Measurements from ENCODE around the gene NR2F1-AS1. TPM values are rescaled to one million over a fixed set of nuclear protein-coding genes. Genes with fewer than 3 reads are reported as not detected.
A peak's percentile ranks its signal among the peaks of the same experiment; 100 is the strongest.

Gene NR2F1-AS1
- polyA plus RNA-seq (2013, experiment 1 of 2) = 3.7 TPM
- 8.7 TPM for polyA plus RNA-seq (2013, experiment 2 of 2)

- under 1% methylated on average over 37 of the region's 41 CpGs for WGBS
- Histone ChIP-seq H3K27me3 (ENCODE audit: insufficient read depth, low read length) (peaks cover 95% of the 10 kb centered on the region), H3K4me1 (ENCODE audit: insufficient read depth, low read length) (peaks cover 34% of the 10 kb centered on the region), H3K36me3 (ENCODE audit: insufficient read depth, low read length) (no peaks in the 10 kb centered on the region), H3K9me3 (ENCODE audit: insufficient read depth, low read depth, low read length) (no peaks in the 10 kb centered on the region), H3K27ac (ENCODE audit: low read depth, low read length) (no peak within 1 kb of the TSS), H3K9ac (ENCODE audit: low read depth, low read length) (peak within 1 kb of the TSS; percentile 5; the same call in 1 of the 2 replicates), H3K4me3 (ENCODE audit: low read length) (peak within 1 kb of the TSS; percentile 48)
These were observed at the start of gene NR2F1-AS1 for GRCh38 chr5:93580927-93581445. Gene NR2F1-AS1 (minus strand): TSS chr5:93581219.

DNA sequence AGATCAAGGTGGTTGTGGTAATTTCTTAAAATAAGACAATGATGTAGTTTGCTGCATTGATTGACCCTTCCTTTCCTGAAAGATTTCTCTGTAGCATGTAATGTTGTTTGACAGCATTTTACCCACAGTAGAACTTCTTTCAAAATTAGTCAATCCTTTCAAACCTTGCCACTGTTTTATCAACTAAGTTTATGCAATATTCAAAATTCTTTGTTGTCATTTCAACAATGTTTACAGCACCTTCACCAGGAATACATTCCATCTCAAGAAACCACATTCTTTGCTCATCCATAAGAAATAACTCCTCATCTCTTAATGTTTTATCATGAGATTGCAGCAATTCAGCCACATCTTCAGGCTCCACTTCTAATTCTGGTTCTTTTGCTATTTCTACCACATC is 45.8 kb upstream of the NR2F1-AS1 start:
- H3K4me3 ChIP-seq (ENCODE audit: low read length) = no peak overlapping the region
- no peak overlapping the region for H3K27ac ChIP-seq (ENCODE audit: low read depth, low read length)
- peaks cover 38% of the 10 kb centered on the region for H3K27me3 ChIP-seq (ENCODE audit: insufficient read depth, low read length)
- H3K36me3 ChIP-seq (ENCODE audit: insufficient read depth, low read length) = no peaks in the 10 kb centered on the region
- H3K9me3 ChIP-seq (ENCODE audit: insufficient read depth, low read depth, low read length) = no peaks in the 10 kb centered on the region
- H3K4me1 ChIP-seq (ENCODE audit: insufficient read depth, low read length) = no peaks in the 10 kb centered on the region
- H3K9ac ChIP-seq (ENCODE audit: low read depth, low read length) = no peak overlapping the region

DNA sequence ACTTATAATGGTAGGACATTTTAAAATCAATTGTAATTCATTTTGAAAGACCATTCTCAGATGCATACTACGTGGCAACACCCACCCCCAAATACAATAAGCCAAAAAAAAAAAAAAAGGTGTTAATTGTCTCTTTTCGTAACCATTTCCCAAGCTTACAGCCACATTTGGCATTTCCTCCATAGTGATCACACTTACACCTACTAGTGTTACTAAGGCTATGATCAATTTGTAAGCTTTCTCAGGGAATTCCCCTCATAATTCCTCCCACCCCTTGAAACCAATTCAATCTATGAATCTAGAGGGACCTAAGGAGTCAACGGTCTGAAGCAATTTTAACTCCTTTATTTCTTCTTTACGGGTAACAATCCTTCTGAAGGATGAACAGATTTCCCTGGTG is 42.1 kb upstream of the NR2F1-AS1 start:
- peaks cover 21% of the 10 kb centered on the region for H3K4me1 ChIP-seq (ENCODE audit: insufficient read depth, low read length)
- H3K4me3 ChIP-seq (ENCODE audit: low read length) = no peak overlapping the region
- WGBS = 52% methylated on average over 4 of the region's 4 CpGs
- no peaks in the 10 kb centered on the region for H3K36me3 ChIP-seq (ENCODE audit: insufficient read depth, low read length)
- H3K27me3 ChIP-seq (ENCODE audit: insufficient read depth, low read length) = peaks cover 73% of the 10 kb centered on the region
- H3K27ac ChIP-seq (ENCODE audit: low read depth, low read length) = no peak overlapping the region
- H3K9me3 ChIP-seq (ENCODE audit: insufficient read depth, low read depth, low read length) = no peaks in the 10 kb centered on the region
- no peak overlapping the region for H3K9ac ChIP-seq (ENCODE audit: low read depth, low read length)

GRCh38 chr5:93622240-93622885 is 41.3 kb upstream of the NR2F1-AS1 start:
- Histone ChIP-seq H3K9me3 (ENCODE audit: insufficient read depth, low read depth, low read length) (no peaks in the 10 kb centered on the region), H3K4me1 (ENCODE audit: insufficient read depth, low read length) (peaks cover 24% of the 10 kb centered on the region), H3K27me3 (ENCODE audit: insufficient read depth, low read length) (peaks cover 81% of the 10 kb centered on the region), H3K36me3 (ENCODE audit: insufficient read depth, low read length) (no peaks in the 10 kb centered on the region), H3K9ac (ENCODE audit: low read depth, low read length) (no peak overlapping the region), H3K4me3 (ENCODE audit: low read length) (no peak overlapping the region), H3K27ac (ENCODE audit: low read depth, low read length) (no peak overlapping the region)
- WGBS = 46% methylated on average over 4 of the region's 4 CpGs

DNA sequence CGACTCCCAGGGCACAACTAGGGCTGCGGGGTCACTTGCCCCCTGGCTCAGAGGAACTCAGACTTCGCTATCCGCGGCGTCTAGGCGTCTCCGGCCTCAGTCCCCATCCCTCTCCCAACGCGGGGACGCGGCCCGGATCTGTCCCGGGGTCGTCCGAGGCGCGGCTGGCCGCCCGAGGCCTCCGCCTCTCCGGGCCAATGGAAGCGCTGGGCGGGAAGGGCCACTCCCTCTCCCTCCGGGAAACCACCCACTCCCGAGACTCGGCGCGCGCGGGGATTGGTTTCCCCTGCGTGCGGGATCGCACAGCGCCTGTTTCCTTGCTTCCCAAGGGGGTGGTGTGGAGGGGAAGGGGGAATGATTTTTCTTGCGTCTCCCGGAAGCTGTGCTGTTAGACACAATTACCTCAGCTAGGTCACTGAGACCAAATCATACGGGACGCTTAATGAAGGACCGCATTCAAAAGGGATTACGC is 40.3 kb upstream of the NR2F1-AS1 start:
- 0 out of 2 replicates have a peak overlapping the region, but pooled peaks have one; percentile 40 for H3K9ac ChIP-seq (ENCODE audit: low read depth, low read length)
- H3K9me3 ChIP-seq (ENCODE audit: insufficient read depth, low read depth, low read length) = no peaks in the 10 kb centered on the region
- H3K4me1 ChIP-seq (ENCODE audit: insufficient read depth, low read length) = peaks cover 24% of the 10 kb centered on the region
- no peaks in the 10 kb centered on the region for H3K36me3 ChIP-seq (ENCODE audit: insufficient read depth, low read length)
- peak overlapping the region; percentile 64 for H3K4me3 ChIP-seq (ENCODE audit: low read length)
- no peak overlapping the region for H3K27ac ChIP-seq (ENCODE audit: low read depth, low read length)
- under 1% methylated on average over 41 of the region's 41 CpGs for WGBS
- peaks cover 91% of the 10 kb centered on the region for H3K27me3 ChIP-seq (ENCODE audit: insufficient read depth, low read length)

- Histone ChIP-seq H3K4me3 (ENCODE audit: low read length) (peak overlapping the region; percentile 64), H3K9ac (ENCODE audit: low read depth, low read length) (0 out of 2 replicates have a peak overlapping the region, but pooled peaks have one; percentile 5), H3K9me3 (ENCODE audit: insufficient read depth, low read depth, low read length) (no peaks in the 10 kb centered on the region), H3K27ac (ENCODE audit: low read depth, low read length) (no peak overlapping the region), H3K27me3 (ENCODE audit: insufficient read depth, low read length) (peaks cover 97% of the 10 kb centered on the region), H3K36me3 (ENCODE audit: insufficient read depth, low read length) (no peaks in the 10 kb centered on the region), H3K4me1 (ENCODE audit: insufficient read depth, low read length) (peaks cover 24% of the 10 kb centered on the region)
- WGBS = under 1% methylated on average over 71 of the region's 75 CpGs
These were observed 39.7 kb upstream of the NR2F1-AS1 start for GRCh38 chr5:93620487-93621326.

DNA sequence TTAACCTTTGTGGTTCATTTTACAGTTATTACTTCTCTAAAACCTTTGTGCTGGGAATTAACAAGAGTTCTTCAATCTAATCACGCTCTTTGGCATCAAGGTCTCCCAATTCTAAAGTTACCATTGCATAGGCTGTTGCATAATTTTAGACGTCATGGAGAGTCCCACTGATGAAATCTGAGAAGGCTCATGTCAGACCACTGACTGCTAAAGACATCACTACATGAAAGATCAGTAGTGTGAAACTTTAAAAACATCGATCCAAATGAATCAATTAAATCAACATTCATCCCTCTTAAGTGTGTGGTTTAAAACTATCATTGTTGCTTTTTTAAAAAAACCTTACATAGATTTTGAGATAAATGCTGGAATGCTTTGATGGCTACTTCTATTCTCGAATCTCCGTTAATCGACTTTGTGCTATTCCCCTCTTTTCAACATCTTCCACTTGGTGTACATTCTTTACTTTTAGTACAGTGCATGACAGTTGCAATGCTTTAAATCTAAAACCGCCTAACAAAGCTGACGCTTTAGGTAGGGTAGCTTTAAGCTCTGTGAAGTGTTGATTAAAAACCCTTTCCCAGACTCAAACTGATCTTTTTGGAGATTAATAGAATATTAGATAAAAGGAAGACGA is 35.6 kb upstream of the NR2F1-AS1 start:
- Histone ChIP-seq H3K36me3 (ENCODE audit: insufficient read depth, low read length) (no peaks in the 10 kb centered on the region), H3K9me3 (ENCODE audit: insufficient read depth, low read depth, low read length) (no peaks in the 10 kb centered on the region), H3K9ac (ENCODE audit: low read depth, low read length) (no peak overlapping the region), H3K27me3 (ENCODE audit: insufficient read depth, low read length) (peaks cover 98% of the 10 kb centered on the region), H3K27ac (ENCODE audit: low read depth, low read length) (no peak overlapping the region), H3K4me3 (ENCODE audit: low read length) (no peak overlapping the region), H3K4me1 (ENCODE audit: insufficient read depth, low read length) (peaks cover 29% of the 10 kb centered on the region)
- WGBS = 25% methylated on average over 8 of the region's 9 CpGs

DNA sequence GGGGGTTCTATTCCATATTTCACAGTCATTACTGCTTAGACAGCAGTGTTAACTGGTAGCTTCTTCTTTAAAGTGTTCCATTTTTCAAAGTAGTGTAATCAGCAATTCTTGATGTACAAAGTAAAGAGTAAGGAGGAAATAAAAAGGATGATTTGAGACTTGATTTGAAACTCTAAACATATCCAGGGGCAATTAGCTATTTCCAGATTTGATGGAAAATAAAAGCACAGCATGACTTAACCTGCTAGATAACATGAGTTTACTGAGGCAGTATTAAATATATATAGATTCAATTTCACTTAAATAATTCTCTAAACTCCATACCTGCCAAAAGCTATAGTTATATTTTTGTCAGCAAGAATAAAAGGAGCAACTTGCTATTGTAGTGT is 31.8 kb upstream of the NR2F1-AS1 start:
- H3K9ac ChIP-seq (ENCODE audit: low read depth, low read length) = no peak overlapping the region
- no peak overlapping the region for H3K4me3 ChIP-seq (ENCODE audit: low read length)
- H3K27ac ChIP-seq (ENCODE audit: low read depth, low read length) = no peak overlapping the region
- H3K9me3 ChIP-seq (ENCODE audit: insufficient read depth, low read depth, low read length) = no peaks in the 10 kb centered on the region
- H3K27me3 ChIP-seq (ENCODE audit: insufficient read depth, low read length) = peaks cover 100% of the 10 kb centered on the region
- H3K36me3 ChIP-seq (ENCODE audit: insufficient read depth, low read length) = no peaks in the 10 kb centered on the region
- peaks cover 27% of the 10 kb centered on the region for H3K4me1 ChIP-seq (ENCODE audit: insufficient read depth, low read length)

DNA sequence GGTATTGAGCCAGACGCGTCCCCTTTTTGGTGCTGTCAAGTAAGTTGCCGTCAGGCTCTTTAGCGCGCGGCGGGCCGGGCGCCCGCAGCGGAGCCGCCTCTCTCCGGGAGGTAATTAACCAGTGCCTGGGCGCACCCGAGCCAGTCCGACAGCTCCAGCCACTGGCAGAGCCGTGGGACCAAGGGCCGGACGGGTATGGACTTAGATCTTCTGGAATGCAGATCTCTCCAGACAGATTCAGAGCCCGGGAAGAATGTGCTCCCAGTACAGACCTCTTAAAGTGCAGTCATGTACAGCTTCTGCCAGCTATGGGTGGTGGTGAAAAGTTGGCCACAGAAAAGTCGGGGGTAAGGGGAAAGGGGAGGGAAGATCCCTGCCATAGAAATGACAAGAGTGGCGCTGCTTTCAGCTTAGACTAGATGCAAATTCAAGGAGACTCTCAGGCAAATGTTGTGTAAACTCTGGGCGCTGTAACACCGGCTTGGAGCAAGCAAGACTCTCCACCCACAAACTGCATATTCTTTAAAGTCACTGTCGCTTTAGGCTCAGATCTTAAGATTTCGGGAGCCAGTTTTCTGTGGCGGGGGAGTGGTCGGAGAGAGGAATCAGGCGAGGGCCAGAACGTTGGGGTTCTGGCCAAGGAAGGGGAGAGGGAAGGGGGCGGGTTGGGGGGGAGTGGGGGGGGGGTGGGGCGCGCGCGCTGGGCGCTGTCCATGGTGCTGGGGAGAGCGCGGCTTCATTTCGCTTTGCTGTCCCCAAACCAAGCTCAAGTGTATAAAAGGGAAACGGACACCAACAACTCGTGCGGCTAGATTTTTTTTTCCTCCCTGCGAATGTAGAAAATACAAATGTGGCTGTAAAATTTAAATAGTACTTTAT is 31.2 kb upstream of the NR2F1-AS1 start:
- Histone ChIP-seq H3K9me3 (ENCODE audit: insufficient read depth, low read depth, low read length) (no peaks in the 10 kb centered on the region), H3K36me3 (ENCODE audit: insufficient read depth, low read length) (no peaks in the 10 kb centered on the region), H3K4me1 (ENCODE audit: insufficient read depth, low read length) (peaks cover 30% of the 10 kb centered on the region), H3K27ac (ENCODE audit: low read depth, low read length) (no peak overlapping the region), H3K4me3 (ENCODE audit: low read length) (peak overlapping the region; percentile 29), H3K9ac (ENCODE audit: low read depth, low read length) (no peak overlapping the region), H3K27me3 (ENCODE audit: insufficient read depth, low read length) (peaks cover 100% of the 10 kb centered on the region)
- WGBS = 1% methylated on average over 34 of the region's 43 CpGs

DNA sequence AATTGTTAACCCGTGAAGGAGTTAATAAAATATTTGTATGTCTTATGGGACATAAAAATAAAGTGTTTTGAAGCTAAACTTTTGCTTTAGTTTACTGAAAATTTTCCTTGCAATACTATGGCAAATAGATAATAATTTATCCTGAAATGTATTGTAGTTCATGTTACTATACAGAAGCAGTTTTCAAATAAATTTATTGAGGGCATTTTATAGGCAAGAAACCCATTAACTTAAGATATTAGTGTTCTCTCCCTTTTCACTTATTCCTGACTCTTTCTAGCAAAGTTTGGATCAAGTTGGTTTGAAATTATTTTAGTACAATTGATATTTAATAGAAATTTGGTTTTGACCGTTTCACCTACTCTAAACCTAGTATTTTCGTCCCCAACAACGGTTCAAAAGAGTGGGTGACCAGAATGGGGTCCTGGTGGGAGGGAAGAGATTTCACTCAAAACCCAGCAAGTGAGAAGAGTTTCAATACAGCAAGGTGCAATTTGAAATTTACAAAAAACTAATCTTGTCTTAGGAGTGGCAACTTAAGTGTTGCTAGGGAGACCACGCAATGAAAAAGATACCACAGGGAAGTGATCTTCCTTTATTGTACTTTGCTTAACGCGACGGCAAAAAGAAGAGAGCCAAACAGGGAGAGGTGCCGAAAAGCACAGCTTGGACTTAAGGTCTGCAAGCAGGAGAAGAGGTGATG is 30.4 kb upstream of the NR2F1-AS1 start:
- Histone ChIP-seq H3K27me3 (ENCODE audit: insufficient read depth, low read length) (peaks cover 100% of the 10 kb centered on the region), H3K9ac (ENCODE audit: low read depth, low read length) (no peak overlapping the region), H3K9me3 (ENCODE audit: insufficient read depth, low read depth, low read length) (no peaks in the 10 kb centered on the region), H3K4me1 (ENCODE audit: insufficient read depth, low read length) (peaks cover 34% of the 10 kb centered on the region), H3K4me3 (ENCODE audit: low read length) (peak overlapping the region; percentile 29; the same call in 1 of the 2 replicates), H3K27ac (ENCODE audit: low read depth, low read length) (no peak overlapping the region), H3K36me3 (ENCODE audit: insufficient read depth, low read length) (no peaks in the 10 kb centered on the region)
- 2% methylated on average over 7 of the region's 9 CpGs for WGBS

Data from HUES64 (cell line).